ENCODE data around the gene GSTM4. TPM values are rescaled to one million over a fixed set of nuclear protein-coding genes. Genes with fewer than 3 reads are reported as not detected.
A peak's percentile ranks its signal among the peaks of the same experiment; 100 is the strongest.

GSTM4 gene
- total and polyA plus RNA-seq, 9 of the 15 experiments (the other 6 are each of a cell fraction or from before 2014, with no cell fraction given): 18.8 to 53.4 (median 38.8) TPM

- TF ChIP-seq EZH2 (IDR thresholded peaks at IDR 0.05; ENCODE audit: borderline replicate concordance, low read depth, low read length) (no peak), L3MBTL2 (IDR thresholded peaks at IDR 0.05) (no peak), ZNF407 (IDR thresholded peaks at IDR 0.05; ENCODE audit: low read depth) (no peak), YY1 (IDR thresholded peaks at IDR 0.05; ENCODE audit: borderline replicate concordance in 1 of 3, control insufficient read depth in 1 of 3, extremely low read depth in 1 of 3, insufficient read depth in 3 of 3, insufficient read length in 1 of 3, insufficient replicate concordance in 2 of 3, low read depth in 1 of 3, low read length in 2 of 3) (peak in 1 of 3 experiments; percentile 46), HIVEP1 (CRISPR knock-in tag; IDR thresholded peaks at IDR 0.05) (no peak), CBFB (CRISPR knock-in tag; IDR thresholded peaks at IDR 0.05) (no peak), PTBP1 (IDR thresholded peaks at IDR 0.05; ENCODE audit: low read depth, low read length) (no peak), GABPA (tag; conservative IDR thresholded peaks at IDR 0.05; ENCODE audit: low read depth) (no peak), HNRNPK (IDR thresholded peaks at IDR 0.05; ENCODE audit: low read depth, low read length, poor library complexity, severe bottlenecking) (no peak), NFATC3 (IDR thresholded peaks at IDR 0.05) (no peak), ZNF830 (CRISPR knock-in tag; IDR thresholded peaks at IDR 0.05) (no peak), PHF8 (IDR thresholded peaks at IDR 0.05; ENCODE audit: borderline replicate concordance, low read length) (no peak), TAF9B (IDR thresholded peaks at IDR 0.05; ENCODE audit: partially characterized antibody) (no peak), SPI1 (IDR thresholded peaks at IDR 0.05; ENCODE audit: borderline replicate concordance, low read depth, low read length) (no peak), MAX (CRISPR knock-in tag; IDR thresholded peaks at IDR 0.05) (no peak), ZBTB8A (IDR thresholded peaks at IDR 0.05; ENCODE audit: partially characterized antibody) (no peak), ATF7 (IDR thresholded peaks at IDR 0.05) (peak; percentile 29; the same call in 1 of the 2 replicates), ZFPM2 (CRISPR knock-in tag; IDR thresholded peaks at IDR 0.05) (no peak), STAG1 (CRISPR knock-in tag; IDR thresholded peaks at IDR 0.05; ENCODE audit: borderline replicate concordance) (peak; percentile 77; the same call in 1 of the 2 replicates)
These were observed 15.5 kb upstream of the GSTM4 start (continued) for GRCh38 chr1:109640285-109640865.

Measured in K562 (cell line).